ENCODE results near the gene DPH1.

The DPH1 gene

DNA sequence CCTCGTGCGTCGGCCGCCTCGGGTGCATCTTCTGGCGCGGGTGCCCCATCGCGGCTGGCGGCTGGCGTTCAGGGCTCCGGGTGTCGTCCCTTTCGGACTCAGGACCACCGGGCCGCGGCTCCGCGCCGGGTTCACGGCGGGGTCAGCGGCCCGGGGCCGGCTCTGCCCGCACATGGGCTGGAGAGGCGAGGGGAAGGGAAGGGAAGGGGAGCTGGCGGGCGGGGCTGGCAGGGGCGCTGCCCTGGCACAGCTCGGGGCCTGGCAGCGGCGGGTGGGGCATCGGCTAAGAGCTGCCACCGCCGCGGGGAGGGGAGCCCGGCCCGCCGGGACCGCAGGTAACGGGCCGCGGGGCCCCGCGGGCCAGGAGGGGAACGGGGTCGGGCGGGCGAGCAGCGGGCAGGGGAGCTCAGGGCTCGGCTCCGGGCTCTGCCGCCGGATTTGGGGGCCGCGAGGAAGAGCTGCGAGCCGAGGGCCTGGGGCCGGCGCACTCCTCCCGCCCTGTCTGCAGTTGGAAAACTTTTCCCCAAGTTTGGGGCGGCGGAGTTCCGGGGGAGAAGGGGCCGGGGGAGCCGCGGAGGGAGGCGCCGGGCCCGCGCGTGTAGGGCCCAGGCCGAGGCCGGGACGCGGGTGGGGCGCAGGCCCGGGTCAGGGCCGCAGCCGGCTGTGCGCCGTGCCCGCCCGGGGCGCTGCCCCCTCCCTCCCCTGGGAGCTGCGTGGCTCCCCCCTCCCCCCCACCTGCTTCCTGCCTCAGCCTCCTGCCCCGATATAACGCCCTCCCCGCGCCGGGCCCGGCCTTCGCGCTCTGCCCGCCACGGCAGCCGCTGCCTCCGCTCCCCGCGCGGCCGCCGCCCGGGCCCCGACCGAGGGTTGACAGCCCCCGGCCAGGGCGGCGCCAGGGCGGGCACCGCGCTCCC, 25.6 kb downstream of the DPH1 start:
- in situ Hi-C loops (cut with HindIII; ENCODE audit: low pct_ligation_motif_present, low pct_unique_long_range_greater_than_20kb, low sequenced_read_pairs), result no loop called here
- no peak for DNase-seq

DNA sequence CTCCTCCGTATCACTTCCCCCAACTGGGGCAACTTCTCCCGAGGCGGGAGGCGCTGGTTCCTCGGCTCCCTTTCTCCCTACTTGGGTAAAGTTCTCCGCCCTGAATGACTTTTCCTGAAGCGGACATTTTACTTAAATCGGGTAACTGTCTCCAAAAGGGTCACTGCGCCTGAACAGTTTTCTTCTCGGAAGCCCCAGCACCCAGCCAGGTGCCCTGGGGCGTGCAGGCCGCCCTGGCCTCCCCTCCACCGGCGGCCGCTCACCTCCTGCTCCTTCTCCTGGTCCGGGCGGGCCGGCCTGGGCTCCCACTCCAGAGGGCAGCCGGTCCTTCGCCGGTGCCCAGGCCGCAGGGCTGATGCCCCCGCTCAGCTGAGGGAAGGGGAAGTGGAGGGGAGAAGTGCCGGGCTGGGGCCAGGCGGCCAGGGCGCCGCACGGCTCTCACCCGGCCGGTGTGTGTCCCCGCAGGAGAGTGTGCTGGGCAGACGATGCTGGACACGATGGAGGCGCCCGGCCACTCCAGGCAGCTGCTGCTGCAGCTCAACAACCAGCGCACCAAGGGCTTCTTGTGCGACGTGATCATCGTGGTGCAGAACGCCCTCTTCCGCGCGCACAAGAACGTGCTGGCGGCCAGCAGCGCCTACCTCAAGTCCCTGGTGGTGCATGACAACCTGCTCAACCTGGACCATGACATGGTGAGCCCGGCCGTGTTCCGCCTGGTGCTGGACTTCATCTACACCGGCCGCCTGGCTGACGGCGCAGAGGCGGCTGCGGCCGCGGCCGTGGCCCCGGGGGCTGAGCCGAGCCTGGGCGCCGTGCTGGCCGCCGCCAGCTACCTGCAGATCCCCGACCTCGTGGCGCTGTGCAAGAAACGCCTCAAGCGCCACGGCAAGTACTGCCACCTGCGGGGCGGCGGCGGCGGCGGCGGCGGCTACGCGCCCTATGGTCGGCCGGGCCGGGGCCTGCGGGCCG, 26.5 kb downstream of the DPH1 start:
- in situ Hi-C loops (cut with HindIII; ENCODE audit: low pct_ligation_motif_present, low pct_unique_long_range_greater_than_20kb, low sequenced_read_pairs), result no loop called here
- no peak for DNase-seq

DNA sequence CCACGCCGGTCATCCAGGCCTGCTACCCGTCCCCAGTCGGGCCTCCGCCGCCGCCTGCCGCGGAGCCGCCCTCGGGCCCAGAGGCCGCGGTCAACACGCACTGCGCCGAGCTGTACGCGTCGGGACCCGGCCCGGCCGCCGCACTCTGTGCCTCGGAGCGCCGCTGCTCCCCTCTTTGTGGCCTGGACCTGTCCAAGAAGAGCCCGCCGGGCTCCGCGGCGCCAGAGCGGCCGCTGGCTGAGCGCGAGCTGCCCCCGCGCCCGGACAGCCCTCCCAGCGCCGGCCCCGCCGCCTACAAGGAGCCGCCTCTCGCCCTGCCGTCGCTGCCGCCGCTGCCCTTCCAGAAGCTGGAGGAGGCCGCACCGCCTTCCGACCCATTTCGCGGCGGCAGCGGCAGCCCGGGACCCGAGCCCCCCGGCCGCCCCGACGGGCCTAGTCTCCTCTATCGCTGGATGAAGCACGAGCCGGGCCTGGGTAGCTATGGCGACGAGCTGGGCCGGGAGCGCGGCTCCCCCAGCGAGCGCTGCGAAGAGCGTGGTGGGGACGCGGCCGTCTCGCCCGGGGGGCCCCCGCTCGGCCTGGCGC, 27.3 kb downstream of the DPH1 start:
- DNase-seq, result no peak

DNA sequence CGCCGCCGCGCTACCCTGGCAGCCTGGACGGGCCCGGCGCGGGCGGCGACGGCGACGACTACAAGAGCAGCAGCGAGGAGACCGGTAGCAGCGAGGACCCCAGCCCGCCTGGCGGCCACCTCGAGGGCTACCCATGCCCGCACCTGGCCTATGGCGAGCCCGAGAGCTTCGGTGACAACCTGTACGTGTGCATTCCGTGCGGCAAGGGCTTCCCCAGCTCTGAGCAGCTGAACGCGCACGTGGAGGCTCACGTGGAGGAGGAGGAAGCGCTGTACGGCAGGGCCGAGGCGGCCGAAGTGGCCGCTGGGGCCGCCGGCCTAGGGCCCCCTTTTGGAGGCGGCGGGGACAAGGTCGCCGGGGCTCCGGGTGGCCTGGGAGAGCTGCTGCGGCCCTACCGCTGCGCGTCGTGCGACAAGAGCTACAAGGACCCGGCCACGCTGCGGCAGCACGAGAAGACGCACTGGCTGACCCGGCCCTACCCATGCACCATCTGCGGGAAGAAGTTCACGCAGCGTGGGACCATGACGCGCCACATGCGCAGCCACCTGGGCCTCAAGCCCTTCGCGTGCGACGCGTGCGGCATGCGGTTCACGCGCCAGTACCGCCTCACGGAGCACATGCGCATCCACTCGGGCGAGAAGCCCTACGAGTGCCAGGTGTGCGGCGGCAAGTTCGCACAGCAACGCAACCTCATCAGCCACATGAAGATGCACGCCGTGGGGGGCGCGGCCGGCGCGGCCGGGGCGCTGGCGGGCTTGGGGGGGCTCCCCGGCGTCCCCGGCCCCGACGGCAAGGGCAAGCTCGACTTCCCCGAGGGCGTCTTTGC, 28.0 kb downstream of the DPH1 start:
- in situ Hi-C loops (cut with HindIII; ENCODE audit: low pct_ligation_motif_present, low pct_unique_long_range_greater_than_20kb, low sequenced_read_pairs), result no loop called here
- no peak for DNase-seq

More for the DNA sequence above, 27.3 kb downstream of the DPH1 start:
- in situ Hi-C loops (cut with HindIII; ENCODE audit: low pct_ligation_motif_present, low pct_unique_long_range_greater_than_20kb, low sequenced_read_pairs), result no loop called here

DNA sequence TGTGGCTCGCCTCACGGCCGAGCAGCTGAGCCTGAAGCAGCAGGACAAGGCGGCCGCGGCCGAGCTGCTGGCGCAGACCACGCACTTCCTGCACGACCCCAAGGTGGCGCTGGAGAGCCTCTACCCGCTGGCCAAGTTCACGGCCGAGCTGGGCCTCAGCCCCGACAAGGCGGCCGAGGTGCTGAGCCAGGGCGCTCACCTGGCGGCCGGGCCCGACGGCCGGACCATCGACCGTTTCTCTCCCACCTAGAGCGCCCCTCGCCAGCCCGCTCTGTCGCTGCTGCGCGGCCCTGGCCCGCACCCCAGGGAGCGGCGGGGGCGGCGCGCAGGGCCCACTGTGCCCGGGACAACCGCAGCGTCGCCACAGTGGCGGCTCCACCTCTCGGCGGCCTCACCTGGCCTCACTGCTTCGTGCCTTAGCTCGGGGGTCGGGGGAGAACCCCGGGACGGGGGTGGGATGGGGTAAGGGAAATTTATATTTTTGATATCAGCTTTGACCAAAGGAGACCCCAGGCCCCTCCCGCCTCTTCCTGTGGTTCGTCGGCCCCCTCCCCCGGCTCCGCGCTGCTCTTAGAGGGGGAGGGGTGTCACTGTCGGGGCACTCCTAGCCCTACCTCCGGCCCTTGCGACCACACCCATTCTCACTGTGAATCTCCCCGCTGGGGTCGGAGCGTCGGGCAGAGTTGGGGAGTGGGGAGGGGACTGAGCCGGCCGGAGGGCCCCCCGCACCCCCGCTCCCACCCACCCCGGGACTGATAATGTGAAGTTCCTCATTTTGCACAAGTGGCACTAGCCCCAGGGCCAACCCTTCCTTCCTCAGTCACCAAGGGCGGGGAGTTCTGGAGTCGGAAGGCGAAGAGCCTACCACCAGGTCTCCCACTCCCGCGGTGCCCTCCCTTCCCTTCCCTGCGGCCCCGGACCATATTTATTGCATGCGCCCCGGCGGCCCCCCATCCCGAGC, 28.9 kb downstream of the DPH1 start:
- no peak for DNase-seq
- in situ Hi-C loops (cut with HindIII; ENCODE audit: low pct_ligation_motif_present, low pct_unique_long_range_greater_than_20kb, low sequenced_read_pairs), result no loop called here

DNA sequence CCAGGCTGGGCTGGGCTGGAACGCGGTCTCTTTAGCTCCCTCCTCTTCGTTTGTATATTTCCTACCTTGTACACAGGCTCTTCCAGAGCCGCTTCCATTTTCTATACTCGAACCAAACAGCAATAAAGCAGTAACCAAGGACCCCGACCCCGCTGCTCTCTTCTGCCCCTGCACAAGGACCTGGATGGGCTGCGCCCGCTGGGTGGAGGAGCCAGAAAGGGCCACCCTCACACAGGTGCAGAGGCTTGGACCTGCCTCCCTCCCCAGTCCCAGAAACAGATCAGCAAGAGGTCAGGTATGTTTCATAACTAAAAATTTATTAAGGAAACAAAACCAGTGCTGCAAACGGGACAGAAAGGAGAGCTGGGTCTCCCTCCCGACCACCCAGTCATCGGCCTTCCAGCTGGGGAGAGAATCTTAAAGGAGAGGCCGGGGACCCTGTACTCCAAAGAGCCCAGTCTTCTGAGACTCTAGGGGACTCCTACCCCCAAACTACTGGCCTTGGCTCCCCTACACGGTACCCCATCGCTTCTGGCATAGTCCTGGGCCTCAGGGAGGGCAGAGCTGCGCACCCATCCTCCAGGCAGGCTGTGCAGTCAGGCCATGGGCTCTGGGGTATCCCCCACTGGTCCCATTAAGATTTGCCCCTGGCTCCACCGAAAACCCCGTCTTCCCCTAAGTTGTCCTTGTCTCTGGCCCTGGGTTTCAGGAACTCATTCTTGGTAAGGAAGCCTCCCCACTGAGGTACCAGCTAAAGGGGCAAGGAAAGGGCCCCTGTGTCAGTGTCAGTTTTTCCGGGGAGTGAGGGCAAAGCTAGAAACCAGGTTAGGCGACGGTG, 29.8 kb downstream of the DPH1 start:
- in situ Hi-C loops (cut with HindIII; ENCODE audit: low pct_ligation_motif_present, low pct_unique_long_range_greater_than_20kb, low sequenced_read_pairs), result no loop called here
- DNase-seq, result no peak

DNA sequence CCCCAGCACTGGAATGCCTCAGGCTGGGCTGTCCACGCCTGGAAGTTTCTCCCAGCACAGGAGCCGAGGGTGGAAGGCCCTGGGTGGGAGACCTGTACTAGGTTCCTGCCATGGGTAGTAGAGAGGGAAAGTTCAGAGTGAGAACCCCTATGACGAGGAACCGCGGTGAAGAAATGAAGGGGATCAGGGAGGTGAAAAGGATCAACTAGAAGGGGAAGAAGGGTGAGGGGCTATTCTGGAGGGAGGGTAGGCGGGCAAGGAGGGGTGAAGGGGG, 30.4 kb downstream of the DPH1 start:
- no peak for DNase-seq
- in situ Hi-C loops (cut with HindIII; ENCODE audit: low pct_ligation_motif_present, low pct_unique_long_range_greater_than_20kb, low sequenced_read_pairs), result no loop called here

DNA sequence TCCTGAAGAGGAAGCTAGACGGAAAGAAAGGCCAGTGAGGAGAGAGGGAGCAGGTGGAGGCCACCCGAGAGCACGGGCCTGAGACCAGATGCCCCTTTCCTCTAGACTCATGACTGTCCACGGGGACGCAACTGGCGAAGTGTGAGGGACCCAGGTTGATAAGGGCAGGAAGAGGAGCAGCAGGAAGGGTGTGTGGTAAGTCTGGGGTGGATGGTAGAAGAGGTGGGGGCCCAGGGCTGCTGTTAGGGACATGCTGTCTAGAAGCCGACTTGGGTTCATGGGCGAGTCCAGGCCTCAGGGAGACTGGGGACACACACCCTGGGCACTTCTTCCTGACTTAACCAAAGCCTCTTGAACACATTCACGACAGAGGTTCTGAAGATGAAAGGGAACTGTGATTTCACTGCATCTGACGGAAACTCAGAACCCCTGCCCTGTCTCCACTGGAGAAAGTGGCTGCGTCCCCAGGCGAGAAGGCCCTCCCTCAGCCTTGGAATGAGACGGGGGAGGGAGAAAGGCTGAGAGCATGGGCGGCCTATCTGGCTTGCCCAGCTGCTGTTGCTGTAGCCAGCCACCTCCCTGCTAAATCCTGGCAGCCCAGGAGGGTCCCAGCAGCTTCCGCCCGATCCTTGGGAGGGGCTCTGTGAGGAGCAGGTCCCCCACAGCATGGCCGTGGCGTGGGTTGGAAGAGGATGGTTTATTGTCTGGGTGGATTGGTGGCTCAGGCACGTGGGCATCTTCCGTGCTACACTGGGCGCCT, 30.9 kb downstream of the DPH1 start:
- no peak for DNase-seq
- in situ Hi-C loops (cut with HindIII; ENCODE audit: low pct_ligation_motif_present, low pct_unique_long_range_greater_than_20kb, low sequenced_read_pairs), result no loop called here

DNA sequence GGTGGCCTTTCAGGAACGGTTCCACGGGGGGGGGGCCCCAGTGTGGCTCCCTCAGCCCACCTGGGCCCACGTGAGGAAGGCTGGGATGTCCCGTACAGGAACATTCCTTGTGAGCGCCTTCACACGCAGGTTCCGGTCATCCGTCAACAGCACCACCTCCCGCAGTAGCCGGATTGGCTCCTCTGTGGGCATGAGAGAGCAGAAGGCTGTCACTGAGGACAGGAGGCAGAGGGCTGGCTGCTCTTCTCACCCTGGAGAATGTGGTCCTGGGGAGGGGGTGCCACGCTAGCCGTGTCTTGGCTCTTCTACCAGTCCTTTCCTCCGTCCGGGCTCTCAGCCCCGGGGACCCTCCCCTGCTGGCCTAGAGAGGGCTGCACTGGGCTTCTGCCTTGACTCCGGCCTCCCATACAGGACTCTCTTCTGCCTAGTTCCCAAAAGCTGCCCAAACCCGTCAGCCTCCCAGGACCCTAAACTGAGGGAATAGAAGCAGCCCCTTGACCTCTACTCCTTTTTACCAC, 31.5 kb downstream of the DPH1 start:
- in situ Hi-C loops (cut with HindIII; ENCODE audit: low pct_ligation_motif_present, low pct_unique_long_range_greater_than_20kb, low sequenced_read_pairs), result no loop called here

DNA sequence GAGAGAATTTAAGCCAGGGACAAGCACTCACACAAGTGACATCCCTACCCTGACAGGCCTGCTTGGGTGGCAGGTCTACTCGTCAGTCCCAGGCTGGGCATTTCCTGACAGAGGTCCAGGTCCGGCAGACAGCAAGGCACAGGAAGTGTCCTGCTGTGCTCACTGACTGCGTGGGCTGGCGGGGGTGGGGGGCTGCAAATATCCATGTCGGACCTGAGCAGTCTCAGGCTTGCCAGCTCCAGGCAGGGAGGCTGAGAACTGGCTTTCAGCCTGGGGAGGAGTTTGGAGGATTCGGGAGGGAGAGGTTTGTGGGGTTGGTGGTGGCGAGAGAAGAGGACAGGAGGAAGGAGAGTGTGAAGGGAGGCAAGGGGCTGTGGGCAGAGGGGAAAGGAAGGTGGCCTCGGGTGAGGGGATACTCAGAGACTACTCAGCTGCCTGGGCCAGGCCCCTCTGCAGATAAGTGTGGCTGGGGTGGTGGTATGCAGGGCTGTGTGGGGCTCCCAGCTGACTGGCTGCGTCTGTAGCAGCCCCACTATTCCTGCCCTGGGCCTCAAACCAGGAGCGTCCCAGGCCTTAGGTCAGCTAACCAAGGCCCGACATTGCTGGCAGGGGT, 32.7 kb downstream of the DPH1 start:
- DNase-seq, result peak; percentile 33
- in situ Hi-C loops (cut with HindIII; ENCODE audit: low pct_ligation_motif_present, low pct_unique_long_range_greater_than_20kb, low sequenced_read_pairs), result no loop called here

More for the DNA sequence above, 31.5 kb downstream of the DPH1 start:
- no peak for DNase-seq

DNA sequence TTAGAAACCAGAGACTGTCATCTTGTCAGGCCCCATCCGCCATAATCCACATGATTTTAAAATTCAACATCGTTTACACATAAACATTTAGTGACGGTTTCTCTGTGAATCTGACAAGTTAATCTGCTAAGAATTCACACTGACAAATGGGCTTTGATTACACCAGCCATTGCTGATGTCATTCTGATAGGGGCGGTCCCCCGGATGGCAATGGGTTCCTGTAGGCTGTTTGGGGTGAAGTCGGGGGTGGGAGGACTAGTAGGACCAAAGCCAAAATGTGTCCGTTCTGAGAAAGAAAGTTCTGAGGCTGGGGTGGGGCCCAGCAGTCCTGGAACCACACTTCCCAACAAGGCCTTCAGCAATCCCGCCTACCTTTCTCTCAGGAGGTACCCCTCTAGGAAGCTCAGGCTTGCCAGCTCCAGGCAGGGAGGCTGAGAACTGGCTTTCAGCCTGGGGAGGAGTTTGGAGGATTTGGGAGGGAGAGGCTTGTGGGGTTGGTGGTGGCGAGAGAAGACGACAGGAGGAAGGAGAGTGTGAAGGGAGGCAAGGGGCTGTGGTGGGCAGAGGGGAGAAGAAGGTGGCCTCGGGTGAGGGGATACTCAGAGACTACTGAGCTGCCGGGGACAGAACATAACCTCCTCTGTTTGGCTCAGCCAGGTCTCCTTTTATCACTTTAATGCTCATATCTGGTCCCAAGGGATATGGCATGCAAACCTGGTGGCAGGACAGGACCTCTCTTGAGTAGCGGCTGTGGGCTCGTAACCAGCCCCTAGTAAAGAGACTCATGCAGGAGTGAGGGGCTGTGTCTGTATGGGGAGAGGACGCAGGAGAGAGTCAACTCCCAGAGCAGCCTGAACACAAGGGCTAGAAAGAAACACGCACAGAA, 33.6 kb downstream of the DPH1 start:
- in situ Hi-C loops (cut with HindIII; ENCODE audit: low pct_ligation_motif_present, low pct_unique_long_range_greater_than_20kb, low sequenced_read_pairs), result no loop called here
- DNase-seq, result no peak

DNA sequence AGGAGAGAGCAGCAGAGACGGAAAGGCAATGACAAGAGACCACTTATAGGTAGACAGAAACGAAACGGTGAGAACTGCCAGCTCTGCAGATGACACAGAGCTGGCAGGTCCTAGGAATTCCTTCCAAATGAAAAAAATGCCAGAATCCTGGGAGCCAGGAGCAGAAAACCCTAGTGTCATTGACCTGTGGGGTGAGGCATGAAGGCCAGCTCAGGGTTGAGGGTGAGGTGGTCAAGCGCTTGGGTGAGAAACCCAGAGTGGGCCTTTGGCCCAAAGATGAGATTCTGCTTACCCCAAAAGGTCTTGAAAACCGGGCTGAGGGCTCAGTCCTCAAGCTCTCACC, 34.2 kb downstream of the DPH1 start:
- DNase-seq, result no peak
- in situ Hi-C loops (cut with HindIII; ENCODE audit: low pct_ligation_motif_present, low pct_unique_long_range_greater_than_20kb, low sequenced_read_pairs), result no loop called here

DNA sequence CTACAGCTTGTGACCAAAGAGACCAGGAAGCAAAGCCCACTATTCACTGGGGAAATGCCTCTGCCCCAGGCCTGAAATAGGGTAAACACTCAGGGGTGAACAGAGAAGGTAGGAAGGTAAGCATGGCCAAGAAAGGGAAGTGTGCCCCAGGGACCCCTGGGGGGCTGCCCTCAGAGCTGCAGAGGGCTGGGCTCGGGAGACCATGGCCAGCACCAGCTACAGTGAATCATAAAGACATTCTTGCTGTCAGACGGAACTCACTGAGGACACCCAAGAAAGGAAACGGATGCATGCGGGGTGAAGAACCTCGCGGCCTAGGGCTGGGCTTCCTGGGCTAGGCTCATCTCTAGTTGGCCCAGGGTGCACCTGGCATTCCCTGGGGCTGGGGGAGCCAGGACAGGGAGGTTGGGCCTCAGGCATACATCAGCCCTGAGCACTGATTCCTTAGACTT, 34.6 kb downstream of the DPH1 start:
- in situ Hi-C loops (cut with HindIII; ENCODE audit: low pct_ligation_motif_present, low pct_unique_long_range_greater_than_20kb, low sequenced_read_pairs), result no loop called here

DNA sequence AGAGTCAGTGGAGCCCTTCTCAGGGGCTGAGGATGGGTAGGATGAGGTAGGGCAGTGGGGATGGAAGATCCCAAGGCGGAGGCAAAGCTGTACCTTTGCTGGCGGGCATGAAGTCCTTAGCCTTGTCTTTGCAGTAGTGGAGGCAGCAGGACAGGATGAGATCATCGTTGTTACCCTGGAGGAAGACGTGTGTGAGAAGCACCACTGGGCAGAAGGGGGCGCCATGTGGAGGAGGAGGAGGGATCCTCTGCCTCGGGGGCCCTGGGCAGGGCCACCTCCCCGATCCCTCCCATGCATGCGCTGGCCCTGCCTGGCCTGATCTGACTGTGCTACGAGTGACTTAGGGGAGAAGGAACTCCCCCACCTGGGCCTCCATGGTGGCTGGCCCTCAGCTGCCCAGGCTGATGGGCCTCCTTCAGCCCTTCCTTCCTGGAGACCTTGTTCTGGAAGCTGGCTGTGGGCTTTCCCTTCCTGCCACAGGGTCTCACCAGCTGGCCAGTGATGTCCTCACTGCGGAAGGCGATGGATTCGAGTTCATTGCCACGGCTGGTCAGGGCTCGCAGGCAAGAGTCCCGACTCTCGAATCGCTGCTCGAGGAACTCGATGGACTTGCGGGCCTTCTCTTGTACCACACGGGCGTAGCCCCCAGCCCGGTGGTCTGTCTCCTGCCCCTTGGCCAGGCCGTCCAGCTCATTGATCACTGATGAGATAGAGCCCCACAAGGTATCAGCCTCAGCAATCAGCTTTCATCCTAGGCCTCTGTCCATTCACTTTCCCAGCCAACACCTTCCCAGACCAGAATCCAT, 35.2 kb downstream of the DPH1 start:
- in situ Hi-C loops (cut with HindIII; ENCODE audit: low pct_ligation_motif_present, low pct_unique_long_range_greater_than_20kb, low sequenced_read_pairs), result no loop called here

More for the DNA sequence above, 34.6 kb downstream of the DPH1 start:
- no peak for DNase-seq

More for the DNA sequence above, 35.2 kb downstream of the DPH1 start:
- peak; percentile 45 for DNase-seq

Measured in ACHN (cell line).